HG03139 (cell line): ENCODE measurements around the gene MTUS2.
"Not testable (repeated sequence)": the region's sequence is repeated elsewhere in the genome, so short reads cannot be mapped to it uniquely, and the experiment has no call there.

Source experiments
- ATAC-seq: cut with Tn5 transposase; IDR thresholded peaks from one replicate; pipeline ENCODE4 v1.9.1; 2021; ENCODE audit not compliant: unreplicated experiment

MTUS2 gene

GRCh38 chr13:29210676-29211075 lies 390.5 kb downstream of the MTUS2 start:
- ATAC-seq, result no peak

- not testable (repeated sequence) for ATAC-seq
These were observed 391.0 kb downstream of the MTUS2 start for GRCh38 chr13:29211162-29211561.

GRCh38 chr13:29222458-29222857 lies 402.3 kb downstream of the MTUS2 start:
- ATAC-seq, result no peak

GRCh38 chr13:29224206-29224605 lies 404.1 kb downstream of the MTUS2 start:
- ATAC-seq, result no peak

GRCh38 chr13:29227576-29227975 lies 407.4 kb downstream of the MTUS2 start:
- ATAC-seq, result no peak

GRCh38 chr13:29230299-29230845 lies 410.2 kb downstream of the MTUS2 start:
- no peak for ATAC-seq

- no peak for ATAC-seq
These were observed 419.8 kb downstream of the MTUS2 start for GRCh38 chr13:29239653-29240525.

GRCh38 chr13:29254626-29255370 lies 434.7 kb downstream of the MTUS2 start:
- ATAC-seq, result no peak

GRCh38 chr13:29255567-29255966 lies 435.4 kb downstream of the MTUS2 start:
- ATAC-seq, result no peak

GRCh38 chr13:29260684-29261083 lies 440.5 kb downstream of the MTUS2 start:
- ATAC-seq, result no peak

GRCh38 chr13:29266261-29266660 lies 446.1 kb downstream of the MTUS2 start:
- no peak for ATAC-seq

- ATAC-seq, result no peak
These were observed 446.9 kb downstream of the MTUS2 start for GRCh38 chr13:29266756-29267733.

GRCh38 chr13:29270271-29270985 lies 450.3 kb downstream of the MTUS2 start:
- no peak for ATAC-seq

- ATAC-seq, result no peak
These were observed 451.5 kb downstream of the MTUS2 start for GRCh38 chr13:29271606-29272005.

- no peak for ATAC-seq
These were observed 459.5 kb downstream of the MTUS2 start for GRCh38 chr13:29279356-29280254.

GRCh38 chr13:29281932-29282495 lies 461.9 kb downstream of the MTUS2 start:
- no peak for ATAC-seq

- ATAC-seq, result no peak
These were observed 464.6 kb downstream of the MTUS2 start for GRCh38 chr13:29284726-29285125.

GRCh38 chr13:29287237-29287636 lies 467.1 kb downstream of the MTUS2 start:
- no peak for ATAC-seq

- no peak for ATAC-seq
These were observed 471.9 kb downstream of the MTUS2 start for GRCh38 chr13:29292045-29292444.
